ENCODE results near the gene TNFRSF11A.

The TNFRSF11A gene

GRCh38 chr18:62321201-62321600 lies 3.9 kb upstream of the TNFRSF11A start:
- no peaks in the 10 kb centered on the region for H3K27me3 ChIP-seq (replicated peaks; ENCODE audit: insufficient read depth, low read length)
- no peak for TF ChIP-seq EZH2phosphoT487 (IDR thresholded peaks at IDR 0.05; ENCODE audit: low read length)
- TF ChIP-seq EZH2 (optimal IDR thresholded peaks at IDR 0.05; ENCODE audit: low read depth, low read length), result no peak
- no peak for TF ChIP-seq CTCF (IDR thresholded peaks at IDR 0.05; ENCODE audit: low read length)
- H3K4me2 ChIP-seq (ENCODE audit: low read depth, low read length), result no peak overlapping the region

GRCh38 chr18:62323483-62324180 lies 1.5 kb upstream of the TNFRSF11A start:
- H3F3A ChIP-seq (ENCODE audit: insufficient read depth, low read length), result peaks cover 7% of the 10 kb centered on the region; the same call in 1 of the 2 replicates
- H3K27me3 ChIP-seq (replicated peaks; ENCODE audit: insufficient read depth, low read length), result no peaks in the 10 kb centered on the region
- H3K4me1 ChIP-seq (ENCODE audit: low read length), result 0 out of 2 replicates have a peak, but pooled peaks cover 7% of the 10 kb centered on the region
- no peak overlapping the region for H3K4me2 ChIP-seq (ENCODE audit: low read depth, low read length)
- H3K9me3 ChIP-seq (replicated peaks; ENCODE audit: insufficient read depth, low read length), result no peaks in the 10 kb centered on the region
- no peaks in the 10 kb centered on the region for H3K9me2 ChIP-seq (replicated peaks; ENCODE audit: insufficient read depth, low read length)
- H4K20me1 ChIP-seq (ENCODE audit: insufficient read depth, low read length), result no peaks in the 10 kb centered on the region
- no peak overlapping the region for H3K9ac ChIP-seq (ENCODE audit: low read length)
- TF ChIP-seq CTCF (IDR thresholded peaks at IDR 0.05; ENCODE audit: low read length), result no peak
- TF ChIP-seq EZH2 (optimal IDR thresholded peaks at IDR 0.05; ENCODE audit: low read depth, low read length), result no peak
- TF ChIP-seq EZH2phosphoT487 (IDR thresholded peaks at IDR 0.05; ENCODE audit: low read length), result no peak
- H3K36me3 ChIP-seq (replicated peaks; ENCODE audit: insufficient read depth, low read length), result no peaks in the 10 kb centered on the region
- no peak for DNase-seq
- no peak overlapping the region for H3K27ac ChIP-seq (ENCODE audit: low read length)
- H2AFZ ChIP-seq (ENCODE audit: low read length), result no peak overlapping the region
- no peaks in the 10 kb centered on the region for H3K79me2 ChIP-seq (ENCODE audit: low read length)
- H3K4me3 ChIP-seq (ENCODE audit: low read length), result no peak overlapping the region

More at GRCh38 chr18:62321201-62321600, 3.9 kb upstream of the TNFRSF11A start:
- no peaks in the 10 kb centered on the region for H3K9me3 ChIP-seq (replicated peaks; ENCODE audit: insufficient read depth, low read length)
- no peak for DNase-seq
- H3F3A ChIP-seq (ENCODE audit: insufficient read depth, low read length), result peaks cover 7% of the 10 kb centered on the region; the same call in 1 of the 2 replicates
- no peak overlapping the region for H2AFZ ChIP-seq (ENCODE audit: low read length)
- no peaks in the 10 kb centered on the region for H3K79me2 ChIP-seq (ENCODE audit: low read length)
- H3K4me3 ChIP-seq (ENCODE audit: low read length), result no peak overlapping the region
- H3K27ac ChIP-seq (ENCODE audit: low read length), result no peak overlapping the region
- H3K36me3 ChIP-seq (replicated peaks; ENCODE audit: insufficient read depth, low read length), result no peaks in the 10 kb centered on the region
- H3K9me2 ChIP-seq (replicated peaks; ENCODE audit: insufficient read depth, low read length), result no peaks in the 10 kb centered on the region
- H3K9ac ChIP-seq (ENCODE audit: low read length), result no peak overlapping the region
- H4K20me1 ChIP-seq (ENCODE audit: insufficient read depth, low read length), result no peaks in the 10 kb centered on the region
- H3K4me1 ChIP-seq (ENCODE audit: low read length), result no peaks in the 10 kb centered on the region

GRCh38 chr18:62324181-62324828 lies 805 bp upstream of the TNFRSF11A start:
- Histone ChIP-seq H3F3A (ENCODE audit: insufficient read depth, low read length) (peaks cover 7% of the 10 kb centered on the region; the same call in 1 of the 2 replicates), H3K4me2 (ENCODE audit: low read depth, low read length) (no peak overlapping the region), H3K36me3 (replicated peaks; ENCODE audit: insufficient read depth, low read length) (no peaks in the 10 kb centered on the region), H3K27ac (ENCODE audit: low read length) (no peak overlapping the region), H3K27me3 (replicated peaks; ENCODE audit: insufficient read depth, low read length) (no peaks in the 10 kb centered on the region), H3K4me1 (ENCODE audit: low read length) (0 out of 2 replicates have a peak, but pooled peaks cover 7% of the 10 kb centered on the region), H2AFZ (ENCODE audit: low read length) (no peak overlapping the region), H3K9me2 (replicated peaks; ENCODE audit: insufficient read depth, low read length) (no peaks in the 10 kb centered on the region), H3K79me2 (ENCODE audit: low read length) (no peaks in the 10 kb centered on the region), H3K4me3 (ENCODE audit: low read length) (no peak overlapping the region), H3K9me3 (replicated peaks; ENCODE audit: insufficient read depth, low read length) (no peaks in the 10 kb centered on the region), H3K9ac (ENCODE audit: low read length) (no peak overlapping the region), H4K20me1 (ENCODE audit: insufficient read depth, low read length) (no peaks in the 10 kb centered on the region)
- TF ChIP-seq EZH2 (optimal IDR thresholded peaks at IDR 0.05; ENCODE audit: low read depth, low read length), result no peak
- no peak for TF ChIP-seq EZH2phosphoT487 (IDR thresholded peaks at IDR 0.05; ENCODE audit: low read length)
- DNase-seq, result no peak

Data from MM.1S (cell line).